SW480 (cell line): ENCODE results near the gene FRMD5.

Experiments
- DNase-seq: peaks from one replicate; pipeline ENCODE4 v3.0.0-alpha.2; 2016; ENCODE audit warnings: low spot score

Gene FRMD5

GRCh38 chr15:43923553-43923952 is 271.5 kb downstream of the FRMD5 start:
- DNase-seq = no peak

- DNase-seq = no peak
Measured at GRCh38 chr15:43922021-43922420, 273.1 kb downstream of the FRMD5 start.

GRCh38 chr15:43920815-43921214 is 274.3 kb downstream of the FRMD5 start:
- no peak for DNase-seq

- DNase-seq = no peak
Measured at GRCh38 chr15:43920254-43920600, 274.8 kb downstream of the FRMD5 start.

- no peak for DNase-seq
Measured at GRCh38 chr15:43919540-43920253, 275.4 kb downstream of the FRMD5 start.

GRCh38 chr15:43918717-43919116 is 276.4 kb downstream of the FRMD5 start:
- DNase-seq = no peak

- no peak for DNase-seq
Measured at GRCh38 chr15:43916326-43916660, 278.8 kb downstream of the FRMD5 start.

GRCh38 chr15:43915631-43916325 is 279.3 kb downstream of the FRMD5 start:
- DNase-seq = no peak

- DNase-seq = no peak
Measured at GRCh38 chr15:43913941-43914340, 281.1 kb downstream of the FRMD5 start.

GRCh38 chr15:43913026-43913780 is 281.9 kb downstream of the FRMD5 start:
- peak; percentile 79 for DNase-seq

GRCh38 chr15:43912208-43912607 is 282.9 kb downstream of the FRMD5 start:
- no peak for DNase-seq

- DNase-seq = no peak
Measured at GRCh38 chr15:43911235-43911781, 283.8 kb downstream of the FRMD5 start.

- DNase-seq = no peak
Measured at GRCh38 chr15:43908516-43909050, 286.5 kb downstream of the FRMD5 start.

GRCh38 chr15:43905755-43906154 is 289.3 kb downstream of the FRMD5 start:
- DNase-seq = no peak

- peak; percentile 19 for DNase-seq
Measured at GRCh38 chr15:43903864-43904290, 291.2 kb downstream of the FRMD5 start.

GRCh38 chr15:43901495-43901894 is 293.6 kb downstream of the FRMD5 start:
- no peak for DNase-seq

- DNase-seq = no peak
Measured at GRCh38 chr15:43900996-43901395, 294.1 kb downstream of the FRMD5 start.

- no peak for DNase-seq
Measured at GRCh38 chr15:43899928-43900327, 295.1 kb downstream of the FRMD5 start.

- no peak for DNase-seq
Measured at GRCh38 chr15:43898891-43899290, 296.2 kb downstream of the FRMD5 start.

- no peak for DNase-seq
Measured at GRCh38 chr15:43896543-43896942, 298.5 kb downstream of the FRMD5 start.

GRCh38 chr15:43895586-43895985 is 299.5 kb downstream of the FRMD5 start:
- DNase-seq = no peak

GRCh38 chr15:43893956-43894355 is 301.1 kb downstream of the FRMD5 start:
- DNase-seq = no peak

GRCh38 chr15:43889042-43889441 is 306.0 kb downstream of the FRMD5 start:
- DNase-seq = no peak
